GM21619 (cell line): Measurements from ENCODE around the gene DNM3.

Experiments used
- ATAC-seq: cut with Tn5 transposase; IDR thresholded peaks from one replicate; pipeline ENCODE4 v1.9.1; 2021; ENCODE audit not compliant: unreplicated experiment

DNM3 gene

DNA sequence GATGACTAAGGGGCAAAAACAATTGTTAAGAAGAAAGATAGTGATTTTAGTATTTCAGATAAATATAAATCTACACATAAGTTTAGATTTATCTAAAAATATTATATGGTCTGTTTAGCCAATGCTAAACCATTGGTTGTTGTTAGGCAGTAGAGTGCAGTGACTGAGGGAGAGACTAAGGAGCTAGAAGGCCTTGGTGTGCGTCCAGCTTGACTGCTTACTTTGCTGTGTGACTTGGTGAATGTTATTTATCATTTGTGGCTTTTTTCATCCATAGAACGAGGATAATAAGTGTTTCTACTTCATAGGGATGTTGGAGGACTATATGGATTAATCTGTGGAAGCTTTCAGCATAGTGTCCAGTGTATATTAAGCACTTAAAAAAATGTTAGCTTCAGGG lies 314.5 kb downstream of the DNM3 start:
- ATAC-seq: no peak

DNA sequence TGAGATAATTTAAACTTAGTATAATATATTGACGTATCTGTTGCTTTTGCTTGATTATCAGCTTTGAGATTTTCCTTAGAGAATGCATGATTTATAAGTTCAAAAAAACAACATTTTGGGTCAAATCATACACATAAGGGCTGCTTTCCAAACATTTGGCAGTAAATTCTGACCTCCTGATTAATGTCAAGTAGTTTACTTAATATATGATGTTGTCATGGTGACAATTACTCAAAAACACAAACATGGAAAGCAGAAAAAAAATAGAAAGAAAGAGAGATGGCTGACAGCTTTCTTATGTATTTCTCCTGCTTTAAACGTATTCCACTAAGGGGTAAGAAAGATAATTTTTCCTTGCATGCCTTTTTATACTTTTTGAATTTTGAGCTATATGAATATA lies 320.9 kb downstream of the DNM3 start:
- ATAC-seq: no peak

DNA sequence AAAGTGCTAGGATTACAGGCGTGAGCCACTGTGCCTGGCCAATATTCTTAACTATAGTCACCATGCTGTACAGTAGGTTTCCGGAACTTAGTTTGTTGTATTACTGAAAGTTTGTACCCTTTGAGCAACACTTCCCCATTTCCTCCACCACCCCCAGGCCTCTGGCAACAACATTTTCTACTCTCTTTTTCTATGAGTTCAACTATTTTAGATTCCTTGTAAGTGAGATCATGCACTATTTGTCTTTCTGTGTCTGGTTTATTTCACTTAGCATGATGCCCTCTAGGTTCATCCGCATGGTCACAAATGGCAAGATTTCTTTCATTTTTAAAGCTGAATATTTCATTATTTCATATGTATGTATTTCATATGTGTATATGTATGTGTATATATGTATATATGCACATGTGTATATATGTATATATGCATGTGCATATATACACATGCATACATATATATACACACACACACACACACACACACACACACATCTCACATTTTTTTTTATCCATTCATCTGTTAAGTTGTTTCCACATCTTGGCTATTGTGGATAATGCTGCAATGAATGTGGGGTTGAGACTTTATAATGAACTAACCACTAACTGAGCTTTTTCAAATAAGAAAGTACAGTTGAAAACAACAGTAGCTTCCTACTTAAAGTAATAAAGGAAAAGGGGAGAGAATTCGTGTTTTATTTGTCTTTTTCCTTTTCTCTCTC lies 322.4 kb downstream of the DNM3 start:
- no peak for ATAC-seq

DNA sequence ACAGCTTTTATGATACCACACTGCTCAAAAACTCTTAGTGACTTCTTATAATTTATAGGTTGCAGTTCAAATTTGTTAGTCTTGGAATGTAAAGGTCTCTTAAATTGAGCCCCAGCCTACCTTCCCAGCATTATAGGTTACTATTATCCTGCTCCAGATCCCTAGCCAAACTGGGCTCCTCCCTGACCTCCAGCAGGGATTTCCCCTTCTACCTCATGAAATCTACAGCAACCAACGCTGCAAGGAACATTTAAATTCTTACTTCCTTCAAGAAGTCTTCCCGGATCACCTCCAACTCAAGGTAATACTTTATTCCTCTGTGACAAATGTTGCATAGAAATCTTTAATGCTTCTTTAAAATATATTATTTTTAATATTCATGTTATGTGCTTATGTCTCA lies 324.1 kb downstream of the DNM3 start:
- ATAC-seq: no peak

DNA sequence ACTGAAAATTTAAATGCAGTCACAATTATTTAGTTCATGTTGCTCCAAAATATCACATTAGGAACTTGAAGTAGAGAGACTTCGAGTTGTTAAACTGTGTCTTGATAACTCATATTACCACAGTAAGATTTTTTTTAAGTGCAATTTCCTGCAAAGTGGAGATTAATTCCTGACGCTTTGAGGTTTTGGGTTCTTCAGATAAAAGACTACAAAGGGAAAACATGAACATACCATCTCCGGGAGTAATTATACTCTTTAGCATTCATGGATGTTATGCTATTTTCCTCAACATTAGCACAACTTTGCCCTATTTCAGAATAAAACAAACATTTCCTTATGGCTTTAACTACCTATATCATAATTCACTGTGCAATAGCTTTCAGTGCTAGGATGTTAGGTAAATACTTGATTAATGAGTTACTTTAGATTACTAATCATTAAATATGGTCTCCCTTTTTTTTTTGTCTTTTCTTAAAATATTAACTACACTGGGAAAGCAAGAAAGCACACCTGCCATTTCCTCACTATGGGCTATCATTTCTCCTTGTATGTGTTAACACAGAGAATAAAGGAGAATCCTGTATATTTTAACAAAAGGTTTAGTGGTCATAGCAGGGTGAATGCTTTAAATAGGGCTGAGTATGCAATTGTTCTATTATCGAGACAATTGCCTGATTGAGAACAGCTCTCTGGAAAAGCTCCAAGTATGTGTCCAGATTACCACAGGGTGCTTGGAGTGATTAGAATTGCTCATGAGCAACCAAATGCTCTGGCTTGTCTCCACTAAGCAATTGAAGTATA lies 326.7 kb downstream of the DNM3 start:
- ATAC-seq: no peak

DNA sequence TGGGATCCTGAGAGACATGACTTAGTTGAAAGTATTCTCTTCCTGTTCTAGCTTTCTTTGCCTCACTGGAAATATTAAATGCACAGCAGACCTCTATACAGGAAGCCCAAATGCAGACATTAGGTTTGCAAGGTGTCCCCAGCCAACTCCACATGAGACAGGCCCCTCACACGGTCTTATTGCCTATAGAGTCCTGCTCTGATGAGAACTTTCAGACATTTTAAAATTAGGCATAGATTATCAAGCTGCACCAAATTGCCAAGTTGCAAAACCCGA lies 327.2 kb downstream of the DNM3 start:
- ATAC-seq: no peak

DNA sequence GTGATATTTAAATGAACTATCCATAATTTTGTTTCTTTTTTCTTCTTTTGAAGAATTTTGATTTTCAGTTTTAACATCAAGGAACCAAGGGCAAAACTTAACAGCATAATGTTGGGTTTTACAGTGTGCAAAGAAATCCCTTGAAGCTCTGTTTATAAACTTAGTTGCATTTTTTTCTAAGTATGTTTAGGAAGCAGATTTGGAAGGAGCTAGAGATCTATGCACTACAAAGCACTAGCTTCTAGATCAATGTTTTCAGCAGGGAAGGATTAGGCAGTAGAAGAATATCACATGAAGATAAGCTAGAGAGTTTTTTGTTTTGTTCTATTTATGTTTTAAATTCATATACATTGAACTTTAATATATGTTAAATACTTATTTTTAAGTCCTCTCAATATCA lies 328.5 kb downstream of the DNM3 start:
- ATAC-seq: no peak

DNA sequence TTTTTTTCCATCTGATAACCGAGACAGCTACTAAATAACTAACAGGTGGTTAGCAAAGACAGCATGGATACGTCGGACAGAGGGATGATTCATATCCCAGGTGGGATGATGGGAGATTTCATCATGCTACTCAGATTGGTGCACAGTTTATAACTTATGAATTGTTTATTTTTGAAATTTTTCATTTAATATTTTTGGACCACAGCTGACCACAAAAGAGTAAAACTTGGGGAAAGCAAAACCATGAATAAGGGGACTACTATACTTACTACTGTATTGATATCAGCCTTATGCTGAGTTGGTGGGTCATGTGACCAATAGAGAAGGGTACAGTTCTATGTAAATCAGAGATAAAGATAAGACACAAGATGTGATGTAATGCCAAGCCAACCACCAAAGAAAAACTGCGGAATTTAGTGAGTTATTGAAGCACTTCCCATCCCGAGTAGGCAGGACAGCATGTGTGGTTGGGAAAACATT lies 331.1 kb downstream of the DNM3 start:
- no peak for ATAC-seq

DNA sequence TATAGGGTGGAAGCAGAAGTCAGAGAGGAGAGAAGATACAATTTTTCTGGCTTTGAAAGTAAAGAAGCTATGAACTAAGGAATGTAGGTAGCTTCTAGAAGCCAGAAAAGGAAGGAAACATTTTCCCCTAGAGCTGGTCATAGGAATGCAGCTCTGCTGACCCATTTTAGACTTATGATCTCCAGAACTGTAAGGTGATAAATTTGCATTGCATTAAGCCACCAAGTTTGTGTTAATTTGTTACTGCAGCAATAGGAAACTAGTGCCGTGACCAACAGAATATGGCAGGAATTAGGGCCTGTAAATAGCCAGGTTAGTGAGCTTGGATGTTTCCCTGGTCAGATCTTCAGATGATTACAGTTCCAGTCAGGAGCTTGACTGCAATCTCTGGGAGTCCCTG lies 334.9 kb downstream of the DNM3 start:
- ATAC-seq: no peak

DNA sequence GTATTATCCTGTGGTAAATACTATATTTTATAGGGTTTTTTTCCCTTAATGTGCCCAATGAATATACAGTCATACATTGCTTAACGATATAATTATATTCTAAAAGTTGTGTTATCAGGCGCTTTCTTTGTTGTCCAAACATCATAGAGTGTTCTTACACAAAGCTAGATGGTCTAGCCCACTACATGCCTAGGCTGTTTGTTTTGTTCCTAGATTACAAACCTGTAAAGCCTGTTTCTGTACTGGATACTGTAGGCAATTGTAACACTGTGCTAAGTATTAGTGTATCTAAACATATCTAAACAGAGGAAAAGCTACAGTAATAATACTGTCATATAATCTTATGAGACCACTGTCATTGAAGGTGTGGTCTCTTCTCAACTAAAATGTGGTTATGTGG lies 336.6 kb downstream of the DNM3 start:
- no peak for ATAC-seq

DNA sequence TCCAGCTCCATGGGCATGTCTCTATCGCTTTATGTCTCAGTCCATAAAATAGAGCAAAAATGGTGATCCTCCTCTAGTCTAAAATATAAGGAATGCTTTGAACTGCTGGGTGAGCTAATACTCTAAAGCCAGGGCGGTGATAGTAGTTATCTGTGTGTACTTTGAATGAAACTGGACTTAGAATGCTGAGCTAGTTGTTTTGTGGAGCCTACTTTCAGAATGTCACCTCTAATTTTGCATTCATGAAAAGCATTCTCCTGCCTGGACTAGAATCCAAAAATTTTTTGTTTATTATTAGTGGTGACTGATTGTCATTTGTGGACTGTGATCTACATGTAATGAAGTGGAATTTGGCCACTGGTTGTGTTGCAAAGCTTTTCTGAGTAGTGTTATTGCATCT lies 337.6 kb downstream of the DNM3 start:
- ATAC-seq: no peak

DNA sequence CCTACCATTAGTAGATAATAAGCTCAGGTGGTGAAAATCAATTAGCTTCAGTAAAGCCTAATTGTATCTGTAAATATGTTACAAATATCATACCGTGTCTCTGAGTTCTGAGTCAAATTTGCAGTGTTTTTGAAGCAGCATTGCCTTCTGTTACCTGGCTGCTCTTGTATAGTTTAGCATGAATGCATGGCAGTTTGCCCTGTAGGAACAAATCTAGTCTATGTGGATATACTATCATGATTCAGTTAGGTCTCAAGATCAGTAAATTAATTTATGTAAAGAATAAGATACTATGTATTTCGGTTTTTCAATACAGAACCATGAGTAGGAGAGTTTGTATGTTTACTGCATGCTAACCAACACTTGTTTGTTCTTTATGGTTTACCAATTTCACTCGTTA lies 338.6 kb downstream of the DNM3 start:
- ATAC-seq: no peak

DNA sequence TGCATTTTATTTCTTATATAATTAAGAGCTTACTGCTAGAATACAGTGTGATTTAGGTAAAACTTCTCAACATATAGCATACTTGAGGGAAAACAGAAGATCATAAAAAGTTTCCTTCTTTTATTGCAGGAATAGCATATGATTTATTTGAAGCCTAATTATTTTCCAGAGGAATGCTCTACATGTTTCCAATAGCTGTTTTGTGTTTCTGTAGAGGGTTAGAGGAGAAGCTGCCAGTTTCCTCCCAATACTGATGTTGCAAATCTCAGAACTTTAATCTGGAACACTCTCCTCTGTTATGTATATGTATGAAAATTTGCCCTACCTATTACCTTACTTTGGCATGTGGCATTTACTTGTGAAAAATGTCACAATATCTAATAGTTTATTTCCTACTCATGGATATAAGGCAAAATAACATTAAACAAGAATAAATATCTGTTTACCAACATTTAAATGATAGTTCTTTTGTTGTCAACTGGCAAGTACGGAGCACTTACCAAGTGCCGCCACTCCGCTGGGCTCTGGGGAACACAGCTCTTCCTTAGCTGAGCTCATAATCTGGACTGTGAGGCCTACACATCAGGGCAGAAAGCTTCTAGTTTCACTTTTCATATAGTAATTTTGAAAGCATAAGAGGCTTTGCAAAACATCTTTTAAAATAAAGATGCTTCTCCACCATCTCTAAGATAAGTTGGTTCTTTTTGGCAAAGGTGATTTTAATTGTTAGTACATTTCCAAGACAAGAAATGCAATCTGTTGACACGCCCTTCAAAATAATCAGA lies 339.4 kb downstream of the DNM3 start:
- peak; percentile 54 for ATAC-seq

DNA sequence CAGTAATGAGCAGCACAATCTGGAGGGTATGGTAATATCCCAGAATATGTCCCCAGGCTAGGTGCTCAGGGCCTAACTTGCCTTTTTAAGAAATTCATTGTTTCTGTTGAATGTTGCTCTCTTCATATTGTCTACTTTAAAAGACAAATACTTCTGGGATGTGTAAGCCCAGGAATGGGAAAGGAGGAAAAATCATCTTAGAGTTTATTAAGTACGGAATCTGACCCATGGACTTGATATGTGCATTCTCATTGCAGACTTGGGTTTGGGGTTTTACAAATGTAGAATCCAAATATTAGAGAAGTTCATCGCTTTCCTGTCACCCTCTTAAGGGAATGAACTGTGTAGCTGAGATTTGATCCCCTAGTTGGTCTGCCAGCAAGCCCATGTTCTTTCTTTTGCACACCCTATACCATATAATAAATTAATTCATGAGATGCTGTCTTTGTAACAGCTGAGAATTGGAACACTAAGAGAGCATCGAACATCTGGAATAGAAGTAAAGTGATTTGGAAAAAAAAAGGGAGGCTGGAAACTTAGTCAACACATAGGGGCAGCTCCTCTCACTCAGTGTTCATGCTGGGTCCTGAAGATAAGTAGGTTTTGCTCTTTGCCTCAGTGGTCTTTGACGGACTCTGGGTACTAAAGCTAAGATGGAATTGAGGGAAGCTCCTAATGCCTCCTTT lies 343.4 kb downstream of the DNM3 start:
- peak; percentile 2 for ATAC-seq

DNA sequence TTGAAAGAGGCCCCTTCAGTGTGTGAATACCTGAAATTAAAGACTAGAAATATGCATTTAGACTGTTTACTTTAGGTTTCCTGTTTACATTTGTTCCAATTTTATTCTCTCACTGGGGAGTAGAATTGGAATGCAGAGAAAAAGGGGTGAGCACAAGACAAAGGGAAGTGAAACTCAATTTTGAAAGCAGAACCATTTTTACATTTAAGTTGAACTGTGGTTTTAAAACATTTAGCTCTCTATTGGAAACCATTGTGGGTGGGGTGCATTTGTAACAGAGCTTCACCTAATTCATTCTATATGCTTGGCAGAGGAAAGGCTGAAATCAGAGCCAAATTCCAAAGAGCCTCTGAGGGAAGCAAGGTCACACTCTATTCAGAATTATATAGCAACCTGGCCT lies 343.9 kb downstream of the DNM3 start:
- ATAC-seq: peak; percentile 64

DNA sequence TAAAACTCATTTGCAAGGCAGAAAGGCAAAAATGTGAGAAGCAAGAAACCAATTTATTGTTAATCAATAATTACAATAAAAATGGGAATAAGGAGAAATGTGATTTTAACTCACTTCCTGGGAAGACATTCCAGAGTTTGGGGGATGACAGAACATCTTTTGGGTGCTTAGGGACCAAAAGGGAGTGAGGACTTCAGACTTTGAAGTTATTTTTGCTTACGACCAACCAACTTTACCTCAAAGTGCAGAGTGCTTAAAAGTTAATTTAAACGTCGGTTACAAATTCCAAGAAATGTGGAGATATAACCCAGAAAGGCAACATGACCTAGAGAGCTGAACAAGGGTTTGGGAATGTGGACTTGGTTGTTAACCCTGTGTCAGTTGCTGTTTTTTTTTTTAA lies 344.7 kb downstream of the DNM3 start:
- ATAC-seq: no peak

DNA sequence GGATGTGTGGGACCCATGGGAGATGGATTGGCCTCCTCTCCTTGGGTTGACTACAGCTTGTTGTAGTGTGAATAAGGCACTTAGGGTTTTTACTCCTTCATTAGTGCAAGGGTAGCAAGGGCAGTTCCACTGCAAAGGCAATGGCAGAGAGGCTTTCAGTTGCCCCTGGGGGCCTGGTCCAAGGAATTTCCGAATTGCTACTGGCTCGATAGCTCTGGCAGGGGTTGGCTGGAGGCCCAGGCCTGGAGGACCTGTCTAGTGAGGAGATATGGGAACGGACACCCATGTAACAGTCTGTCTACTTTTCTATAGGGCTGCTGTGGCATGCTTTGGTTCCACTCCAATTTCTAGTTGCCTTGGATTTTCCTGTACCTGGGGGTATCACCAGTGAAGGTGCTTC lies 360.3 kb downstream of the DNM3 start:
- ATAC-seq: no peak

DNA sequence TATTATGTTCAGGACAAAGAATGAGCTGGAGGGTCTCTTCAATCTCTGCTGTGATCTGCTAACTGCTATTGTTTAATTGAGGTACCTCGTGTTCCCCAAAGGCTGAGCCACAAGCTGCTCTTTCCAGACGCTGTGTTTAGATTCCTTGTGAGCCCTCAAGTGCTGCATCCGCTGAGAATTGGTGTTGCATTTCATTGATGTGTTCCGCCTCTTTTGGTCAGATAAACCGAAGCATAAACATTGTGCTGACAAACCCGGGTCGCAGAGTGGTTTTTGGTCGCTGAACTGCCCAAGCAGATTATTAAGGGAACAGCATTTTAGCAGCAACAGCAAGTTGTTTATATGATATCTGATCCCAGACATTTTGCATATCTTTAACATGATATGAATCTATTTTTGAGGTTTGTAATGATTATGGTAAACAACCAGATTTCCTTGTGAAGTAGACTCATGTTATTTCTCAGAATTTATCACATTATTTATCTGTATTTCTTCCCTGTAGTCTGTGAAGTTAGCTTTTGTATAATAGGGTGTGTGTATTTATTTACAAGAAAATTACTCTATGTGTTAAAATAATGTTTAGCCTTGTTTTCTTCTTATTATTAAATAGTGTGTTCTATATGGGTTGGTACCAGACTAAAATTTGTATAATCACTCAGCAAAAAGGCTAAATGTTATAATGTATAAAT lies 362.0 kb downstream of the DNM3 start:
- no peak for ATAC-seq

DNA sequence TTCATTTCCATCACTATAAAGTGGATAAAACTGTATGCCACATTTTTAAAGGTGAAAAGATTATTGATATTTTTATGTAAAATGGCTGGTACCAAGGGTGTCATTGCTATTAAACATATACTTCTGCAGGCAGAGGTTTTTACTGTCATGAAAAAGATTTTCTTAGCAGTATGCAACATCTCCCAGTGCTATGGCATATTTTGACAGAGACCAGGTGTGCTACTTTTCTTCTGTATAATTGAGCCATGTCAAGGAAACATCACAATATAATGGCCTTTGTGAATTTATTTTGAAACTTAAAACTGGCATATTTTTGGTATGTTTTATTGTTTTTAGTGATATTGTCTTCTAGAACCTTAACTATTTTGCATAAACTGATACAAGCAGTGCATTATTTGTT lies 362.6 kb downstream of the DNM3 start:
- no peak for ATAC-seq

DNA sequence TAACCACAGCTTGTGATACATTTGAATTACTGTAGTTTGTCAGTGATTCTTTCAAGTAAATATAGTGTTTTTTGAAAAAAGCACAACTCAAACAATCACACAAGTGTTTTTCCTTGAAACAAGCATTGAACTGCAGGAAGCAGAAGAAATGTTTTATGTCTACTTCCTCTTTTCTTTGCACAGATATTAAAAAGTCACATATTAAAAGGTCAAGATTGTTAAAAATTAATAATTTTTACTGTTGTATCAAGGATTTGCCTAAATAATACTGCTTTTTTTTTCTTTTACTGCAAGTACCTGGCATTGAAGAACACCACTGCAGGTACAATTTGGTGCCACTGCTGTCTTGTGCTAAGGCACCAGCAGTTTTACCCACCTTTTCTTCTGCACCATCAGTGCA lies 365.0 kb downstream of the DNM3 start:
- no peak for ATAC-seq

DNA sequence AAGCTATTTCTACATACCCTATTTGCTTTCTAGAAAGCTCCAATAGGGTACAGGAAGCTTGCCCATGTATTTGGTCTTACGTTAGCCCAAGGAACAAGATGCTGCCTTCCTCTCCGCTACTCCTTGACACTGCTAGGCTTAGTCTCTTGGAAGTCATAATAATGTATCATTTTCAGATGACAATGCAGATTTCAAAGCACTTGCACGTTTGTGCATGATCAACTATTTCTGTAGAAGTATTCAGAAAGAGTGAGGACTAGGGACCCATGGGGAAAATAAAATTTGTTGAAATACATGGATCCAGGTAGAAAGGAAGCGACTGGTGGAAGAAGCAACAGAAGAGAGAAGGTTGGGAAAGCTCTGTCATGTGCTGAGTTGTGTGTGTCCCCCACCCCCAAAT lies 367.3 kb downstream of the DNM3 start:
- no peak for ATAC-seq
